ENCODE results near the gene INTS1.

Gene INTS1

DNA sequence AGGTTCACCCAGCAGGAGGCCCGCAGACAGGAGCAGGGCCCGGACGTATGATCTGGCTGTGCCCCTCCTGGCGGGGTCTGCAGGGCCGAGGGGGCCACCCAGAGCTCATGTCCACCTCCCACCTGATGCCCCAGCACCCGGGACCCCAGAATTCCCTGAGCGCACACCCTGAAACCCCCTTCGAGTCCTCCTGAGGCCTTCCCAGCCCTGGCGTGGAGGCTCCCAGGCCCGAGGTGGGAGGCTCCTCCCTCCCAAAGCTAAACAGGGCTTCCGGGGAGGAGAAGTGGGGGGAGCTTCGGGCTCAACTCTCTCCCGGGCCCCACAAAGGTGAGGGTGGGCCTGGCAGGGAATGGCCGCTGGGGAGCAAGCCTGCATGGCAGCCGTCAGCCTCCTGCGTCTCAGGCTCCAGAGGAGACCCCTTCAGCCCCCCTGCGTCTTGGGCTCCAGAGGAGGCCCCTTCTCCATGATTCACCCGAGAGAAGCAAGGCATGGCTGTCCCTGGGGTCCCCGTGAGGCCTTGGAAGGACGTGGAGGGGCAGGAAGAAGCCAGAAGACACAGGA lies 75.2 kb downstream of the INTS1 start:
- DNase-seq, result no peak

- DNase-seq, result no peak
Measured at GRCh38 chr7:1427064-1427657, 77.0 kb downstream of the INTS1 start.

DNA sequence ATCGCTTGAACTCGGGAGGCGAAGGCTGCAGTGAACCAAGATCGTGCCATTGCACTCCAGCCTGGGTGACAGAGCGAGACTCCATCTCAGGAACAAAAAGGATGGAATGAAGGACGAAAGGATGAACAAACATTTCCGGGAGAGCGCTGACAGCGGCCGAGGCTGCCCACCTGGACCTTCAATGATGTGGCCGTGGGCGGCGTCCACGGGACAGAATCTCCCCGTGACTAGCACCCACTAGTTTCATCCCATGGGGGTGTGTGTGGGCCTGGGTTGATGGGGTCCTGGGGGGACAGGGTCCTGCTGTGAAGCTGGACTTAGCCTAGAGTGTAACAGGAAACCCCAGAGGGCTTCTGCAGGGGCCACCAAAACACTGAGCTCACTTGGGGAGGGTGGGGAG lies 77.7 kb downstream of the INTS1 start:
- DNase-seq, result no peak

GRCh38 chr7:1425292-1426136 lies 78.7 kb downstream of the INTS1 start:
- DNase-seq, result no peak

GRCh38 chr7:1424041-1424440 lies 80.1 kb downstream of the INTS1 start:
- DNase-seq, result no peak

- no peak for DNase-seq
Measured at GRCh38 chr7:1423264-1423811, 80.9 kb downstream of the INTS1 start.

GRCh38 chr7:1422512-1423263 lies 81.5 kb downstream of the INTS1 start:
- no peak for DNase-seq

GRCh38 chr7:1421946-1422345 lies 82.2 kb downstream of the INTS1 start:
- DNase-seq, result no peak

- no peak for DNase-seq
Measured at GRCh38 chr7:1421020-1421790, 83.0 kb downstream of the INTS1 start.

All from T-helper 1 cell (primary cell).